NCI-H2196 (cell line): ENCODE results near the gene SNX1.

ENCODE experiments used
- DNase-seq: peaks from one replicate; lab custom pipeline; 2025; ENCODE audit not compliant: unreplicated experiment; lab: John Stamatoyannopoulos, UW

The SNX1 gene

GRCh38 chr15:64161688-64162477 is 66.1 kb downstream of the SNX1 start:
- DNase-seq, result no peak

GRCh38 chr15:64162478-64162868 is 66.7 kb downstream of the SNX1 start:
- DNase-seq, result no peak

- peak; percentile 92 for DNase-seq
Observed at GRCh38 chr15:64162869-64163658, 67.3 kb downstream of the SNX1 start, which contains the start of gene PPIB. Gene PPIB, minus strand, starts transcription at chr15:64163022. Its CDS starts 36 bp downstream, at chr15:64162986.

GRCh38 chr15:64163659-64164362 is 68.0 kb downstream of the SNX1 start:
- DNase-seq, result no peak

GRCh38 chr15:64164436-64164835 is 68.7 kb downstream of the SNX1 start:
- no peak for DNase-seq

- no peak for DNase-seq
Observed at GRCh38 chr15:64166102-64166890, 70.5 kb downstream of the SNX1 start.

- DNase-seq, result no peak
Observed at GRCh38 chr15:64180235-64180824, 84.5 kb downstream of the SNX1 start.

- DNase-seq, result no peak
Observed at GRCh38 chr15:64182859-64183370, 87.1 kb downstream of the SNX1 start.

GRCh38 chr15:64185146-64185911 is 89.5 kb downstream of the SNX1 start:
- no peak for DNase-seq

GRCh38 chr15:64187396-64188191 is 91.8 kb downstream of the SNX1 start:
- DNase-seq, result no peak
